A204.1 (cell line): ENCODE measurements around the gene HTR3A.

Experiments
- FAIRE-seq: peaks from 2 replicates; lab custom pipeline; 2012; peaks lifted over from hg19 to GRCh38; lab: Jason Lieb, UNC

HTR3A gene

DNA sequence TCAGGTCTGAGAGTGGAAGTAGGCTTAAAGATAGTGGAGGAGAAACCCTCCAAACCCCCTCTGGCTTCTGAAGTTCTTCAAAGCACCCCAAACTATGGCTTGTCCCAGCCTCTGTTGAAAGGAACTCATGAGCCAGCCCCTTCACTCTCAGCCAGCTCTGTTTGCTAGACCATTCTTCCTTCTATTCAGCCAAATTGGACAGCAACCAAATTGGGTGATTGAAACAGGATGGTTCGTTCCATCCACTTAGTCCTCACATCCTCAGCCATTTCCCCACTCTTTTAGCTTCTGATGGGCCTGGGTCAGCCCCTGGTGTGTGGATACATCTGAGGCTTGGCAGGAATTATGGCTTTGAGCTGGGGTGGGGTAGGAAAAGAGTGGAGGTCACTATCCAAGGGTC, 4.5 kb downstream of the HTR3A start:
- FAIRE-seq: no peak

DNA sequence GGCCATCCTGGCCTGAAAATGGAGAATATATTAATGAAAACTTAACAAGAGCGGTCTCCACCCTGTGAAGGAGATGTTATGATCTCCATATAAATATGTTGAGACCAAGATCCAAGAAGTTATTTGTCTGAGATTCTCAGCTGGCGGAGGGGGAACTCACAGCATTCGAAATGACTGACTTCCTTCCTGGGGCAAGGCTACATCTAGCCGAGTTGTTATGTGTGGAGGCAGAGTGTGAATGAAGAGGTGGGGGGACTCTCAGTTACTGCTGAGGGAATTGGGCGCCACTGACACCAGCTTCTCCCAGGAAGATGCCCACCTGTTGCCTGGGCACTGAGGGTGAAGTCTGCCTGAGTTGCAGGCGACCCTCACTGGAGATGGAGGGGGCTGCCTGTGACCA, 5.9 kb downstream of the HTR3A start:
- no peak for FAIRE-seq

DNA sequence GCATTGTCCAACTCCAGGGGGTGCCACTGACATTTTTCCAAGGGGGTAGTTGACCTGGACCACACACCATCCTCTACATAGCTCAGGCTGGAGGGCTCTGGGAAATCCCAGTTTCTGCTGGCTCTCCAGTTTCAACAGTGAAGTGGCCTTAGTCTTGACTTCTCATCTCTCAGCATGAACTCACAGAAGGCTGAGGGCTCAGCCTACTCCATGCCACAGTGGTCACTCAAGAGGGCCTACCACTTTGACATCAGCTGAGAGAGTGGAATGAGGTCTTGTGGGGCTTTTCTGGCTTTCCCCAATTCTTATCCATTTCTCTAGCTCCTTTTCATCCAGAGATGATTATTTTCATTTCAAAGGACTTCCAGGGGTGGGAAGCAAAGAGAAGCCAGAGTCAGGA, 7.4 kb downstream of the HTR3A start:
- FAIRE-seq: no peak

DNA sequence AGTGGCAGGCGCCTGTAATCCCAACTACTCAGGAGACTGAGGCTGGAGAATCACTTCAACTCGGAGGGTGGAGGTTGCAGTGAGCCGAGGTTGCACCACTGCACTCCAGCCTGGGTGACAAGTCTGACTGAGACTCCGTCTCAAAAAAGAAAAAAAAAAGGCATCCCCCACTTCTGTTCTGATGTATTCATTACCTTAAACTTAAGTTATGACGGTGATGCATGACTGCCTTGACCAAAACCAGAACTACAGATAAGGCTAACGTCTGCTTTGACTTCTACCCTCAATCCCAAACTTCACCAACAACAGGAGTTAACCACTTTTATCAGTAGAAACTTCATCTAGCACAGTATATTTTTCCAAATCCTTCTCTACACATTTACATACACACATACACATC, 9.9 kb downstream of the HTR3A start:
- FAIRE-seq: no peak

DNA sequence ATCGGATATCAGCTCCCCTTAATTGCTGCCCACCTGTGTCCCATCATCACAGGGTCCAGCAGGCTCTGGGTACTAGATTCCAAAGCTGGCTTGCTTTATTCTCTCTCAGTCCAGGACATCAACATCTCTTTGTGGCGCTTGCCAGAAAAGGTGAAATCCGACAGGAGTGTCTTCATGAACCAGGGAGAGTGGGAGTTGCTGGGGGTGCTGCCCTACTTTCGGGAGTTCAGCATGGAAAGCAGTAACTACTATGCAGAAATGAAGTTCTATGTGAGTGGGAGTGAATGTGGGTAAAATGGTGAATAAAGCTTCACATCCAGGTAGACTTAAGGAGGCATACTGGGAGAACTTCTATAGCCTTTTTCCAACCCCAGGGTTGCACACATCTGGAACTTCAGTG, 11.0 kb downstream of the HTR3A start:
- no peak for FAIRE-seq

DNA sequence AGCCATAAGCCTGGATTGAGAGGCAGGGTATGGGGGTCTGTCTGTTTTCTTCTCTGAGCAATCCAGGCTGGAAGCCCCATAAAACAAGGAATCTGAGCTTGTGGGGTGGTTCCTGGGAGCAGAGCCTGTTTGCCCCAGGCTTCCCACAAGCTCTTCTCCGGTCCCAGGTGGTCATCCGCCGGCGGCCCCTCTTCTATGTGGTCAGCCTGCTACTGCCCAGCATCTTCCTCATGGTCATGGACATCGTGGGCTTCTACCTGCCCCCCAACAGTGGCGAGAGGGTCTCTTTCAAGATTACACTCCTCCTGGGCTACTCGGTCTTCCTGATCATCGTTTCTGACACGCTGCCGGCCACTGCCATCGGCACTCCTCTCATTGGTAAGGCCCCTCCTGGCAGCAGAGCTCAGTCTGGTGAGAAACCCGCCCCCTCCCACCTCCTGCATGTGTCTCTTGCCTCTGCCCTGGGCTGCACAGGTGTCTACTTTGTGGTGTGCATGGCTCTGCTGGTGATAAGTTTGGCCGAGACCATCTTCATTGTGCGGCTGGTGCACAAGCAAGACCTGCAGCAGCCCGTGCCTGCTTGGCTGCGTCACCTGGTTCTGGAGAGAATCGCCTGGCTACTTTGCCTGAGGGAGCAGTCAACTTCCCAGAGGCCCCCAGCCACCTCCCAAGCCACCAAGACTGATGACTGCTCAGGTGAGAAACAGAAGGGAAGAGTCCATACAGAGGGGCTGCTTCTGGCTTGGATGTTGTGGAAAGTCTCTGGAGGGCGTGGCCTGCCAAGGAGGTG, 11.6 kb downstream of the HTR3A start:
- FAIRE-seq: no peak

DNA sequence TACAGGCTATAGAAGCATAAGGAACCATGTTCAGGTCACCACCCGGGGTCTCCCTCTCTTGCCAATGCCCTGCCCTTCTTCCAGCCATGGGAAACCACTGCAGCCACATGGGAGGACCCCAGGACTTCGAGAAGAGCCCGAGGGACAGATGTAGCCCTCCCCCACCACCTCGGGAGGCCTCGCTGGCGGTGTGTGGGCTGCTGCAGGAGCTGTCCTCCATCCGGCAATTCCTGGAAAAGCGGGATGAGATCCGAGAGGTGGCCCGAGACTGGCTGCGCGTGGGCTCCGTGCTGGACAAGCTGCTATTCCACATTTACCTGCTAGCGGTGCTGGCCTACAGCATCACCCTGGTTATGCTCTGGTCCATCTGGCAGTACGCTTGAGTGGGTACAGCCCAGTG, 14.5 kb downstream of the HTR3A start:
- FAIRE-seq: no peak

DNA sequence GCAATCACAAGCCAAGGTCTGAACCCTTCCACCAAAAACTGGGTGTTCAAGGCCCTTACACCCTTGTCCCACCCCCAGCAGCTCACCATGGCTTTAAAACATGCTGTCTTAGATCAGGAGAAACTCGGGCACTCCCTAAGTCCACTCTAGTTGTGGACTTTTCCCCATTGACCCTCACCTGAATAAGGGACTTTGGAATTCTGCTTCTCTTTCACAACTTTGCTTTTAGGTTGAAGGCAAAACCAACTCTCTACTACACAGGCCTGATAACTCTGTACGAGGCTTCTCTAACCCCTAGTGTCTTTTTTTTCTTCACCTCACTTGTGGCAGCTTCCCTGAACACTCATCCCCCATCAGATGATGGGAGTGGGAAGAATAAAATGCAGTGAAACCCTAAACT, 15.0 kb downstream of the HTR3A start:
- no peak for FAIRE-seq

DNA sequence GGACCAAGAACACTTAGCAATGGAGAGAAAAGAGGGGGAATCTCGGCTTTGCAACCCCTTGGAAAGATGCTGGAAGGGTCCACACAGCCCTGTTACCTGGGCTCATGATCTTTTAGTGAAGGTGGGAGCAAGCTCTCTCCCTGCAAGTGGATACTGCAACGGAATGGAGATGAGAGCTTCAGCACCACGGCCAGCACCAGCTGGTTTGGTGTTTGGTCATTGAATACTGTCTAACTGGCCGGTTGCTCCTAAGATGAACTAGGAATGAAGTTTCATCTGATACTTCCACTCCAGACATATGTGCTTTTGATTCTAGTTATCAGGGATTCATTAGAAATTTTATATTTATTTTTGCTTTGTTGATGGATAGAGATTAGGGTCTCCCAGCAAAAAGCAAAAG, 16.3 kb downstream of the HTR3A start:
- no peak for FAIRE-seq

DNA sequence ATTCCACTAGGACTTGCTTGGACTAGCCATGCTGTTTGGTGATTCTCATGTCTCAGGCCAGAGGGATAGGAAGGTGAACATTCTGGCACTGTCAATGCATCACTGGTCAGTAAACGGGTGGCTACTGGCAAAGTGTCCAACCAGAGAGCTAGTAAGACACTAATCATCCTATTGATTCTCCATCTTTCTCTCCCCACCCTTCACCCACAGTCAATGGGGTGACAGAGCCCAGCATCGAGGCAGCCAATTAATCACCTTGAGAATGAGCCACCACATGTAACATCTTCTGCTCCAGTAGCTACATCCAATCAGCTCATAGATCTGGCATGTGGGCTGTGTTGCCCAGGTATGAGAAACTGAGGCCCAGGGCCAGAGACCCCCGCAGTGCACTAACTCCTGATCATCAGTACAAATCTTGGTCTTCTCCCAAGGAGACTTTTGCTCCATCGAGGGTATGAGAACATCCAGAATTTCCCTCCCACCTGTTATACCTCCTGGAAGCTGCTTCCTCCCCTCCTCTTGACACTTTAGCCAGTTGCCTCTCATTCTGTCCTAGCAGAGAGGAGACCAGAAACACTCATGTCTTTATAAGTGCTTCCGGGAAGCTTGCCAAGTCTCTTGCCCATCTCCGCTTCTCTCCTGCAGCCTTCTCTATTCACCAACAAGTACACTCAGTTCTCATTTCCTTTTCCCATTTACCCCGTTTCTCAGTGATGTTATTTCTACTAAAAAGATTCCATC, 17.0 kb downstream of the HTR3A start:
- FAIRE-seq: no peak

DNA sequence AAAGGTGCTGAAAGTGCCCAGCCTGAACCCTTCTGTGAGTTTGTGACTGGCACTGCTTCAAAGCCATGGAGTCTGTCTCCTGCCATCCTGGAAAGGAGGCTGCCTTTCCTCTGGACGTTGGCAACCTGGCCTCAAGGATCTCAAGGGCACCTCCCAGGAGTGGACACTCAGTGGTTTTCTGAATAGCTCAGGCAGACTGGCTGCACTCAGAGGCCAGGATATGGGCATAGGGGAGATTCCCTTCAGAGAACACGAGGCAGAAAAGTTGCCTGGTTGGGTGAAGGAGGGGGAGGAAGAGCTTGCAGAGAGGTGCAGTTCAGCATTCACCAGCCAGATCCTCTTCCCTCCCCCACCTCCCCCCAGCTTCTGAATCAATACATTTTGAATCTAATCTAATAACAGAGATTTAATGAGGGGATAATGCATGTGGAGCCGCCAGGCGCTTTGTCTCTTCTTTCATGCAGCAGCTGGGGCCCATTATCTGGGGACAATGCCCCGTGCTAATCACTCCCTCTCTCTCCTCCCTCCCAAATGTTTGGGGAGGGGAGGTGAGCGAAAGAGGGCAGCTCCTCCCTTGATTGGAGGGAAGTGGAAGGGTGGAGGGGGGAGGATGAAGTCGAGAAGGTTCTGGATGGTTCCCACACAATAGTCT, 17.7 kb downstream of the HTR3A start:
- FAIRE-seq: no peak

DNA sequence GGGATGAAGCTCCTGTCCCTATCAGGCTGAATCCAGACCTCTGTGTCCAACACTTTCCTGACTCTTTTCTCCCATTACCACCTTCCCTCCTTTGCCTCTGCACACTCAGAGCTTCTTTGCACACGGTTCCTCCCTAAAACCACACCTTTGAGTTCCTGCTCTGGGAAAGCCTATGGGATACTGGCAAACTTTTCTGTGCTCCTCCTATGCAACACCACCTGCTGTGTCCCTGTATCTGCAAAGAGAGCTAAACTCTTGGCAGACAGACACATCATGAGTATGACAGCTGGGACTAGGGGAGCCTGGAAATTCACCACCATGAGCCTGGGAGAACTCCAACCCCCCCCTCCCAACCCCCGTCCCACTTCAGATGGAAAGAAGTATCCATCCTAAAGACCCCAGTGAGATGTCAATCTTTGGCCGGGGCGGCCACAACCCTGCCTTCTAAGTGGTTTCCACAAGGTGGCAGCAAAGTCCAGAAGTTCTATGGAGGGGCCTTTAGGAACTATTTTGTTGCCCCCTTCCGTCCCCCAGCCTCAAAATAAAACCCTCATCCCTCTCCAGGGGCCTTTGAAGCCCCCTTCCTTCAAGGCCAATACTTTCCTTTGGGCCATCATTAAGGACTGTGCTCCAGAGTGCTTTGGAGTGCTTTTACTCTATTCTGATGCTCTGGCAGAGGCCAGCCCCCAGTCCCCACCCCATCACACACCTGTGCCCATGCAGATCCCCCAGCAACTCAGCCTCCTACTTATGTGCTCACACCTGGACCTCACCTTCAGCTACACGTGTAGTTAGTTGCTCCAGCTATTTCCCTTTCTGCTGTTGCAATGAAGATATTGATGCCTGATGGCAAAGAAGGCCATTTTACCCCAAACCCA, 19.4 kb downstream of the HTR3A start:
- no peak for FAIRE-seq

DNA sequence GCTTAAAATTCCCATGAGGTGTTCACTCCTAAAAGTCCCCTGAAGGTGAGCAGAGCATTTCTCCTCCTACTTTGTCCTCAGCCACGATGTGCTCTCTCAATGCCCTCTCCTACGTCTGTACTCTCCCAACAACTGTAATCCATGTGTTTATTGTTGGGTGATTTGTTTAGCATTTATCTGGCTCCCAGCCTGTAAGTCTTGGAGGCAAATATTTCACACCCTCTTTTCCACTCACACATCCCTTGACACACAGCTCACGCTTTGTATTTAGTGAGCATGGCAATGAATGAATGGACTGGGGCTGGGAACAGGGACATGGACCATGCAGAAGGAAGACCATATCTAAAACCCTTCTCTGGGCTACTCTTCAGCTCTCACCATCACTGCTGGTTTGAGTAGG, 22.6 kb downstream of the HTR3A start:
- FAIRE-seq: no peak

DNA sequence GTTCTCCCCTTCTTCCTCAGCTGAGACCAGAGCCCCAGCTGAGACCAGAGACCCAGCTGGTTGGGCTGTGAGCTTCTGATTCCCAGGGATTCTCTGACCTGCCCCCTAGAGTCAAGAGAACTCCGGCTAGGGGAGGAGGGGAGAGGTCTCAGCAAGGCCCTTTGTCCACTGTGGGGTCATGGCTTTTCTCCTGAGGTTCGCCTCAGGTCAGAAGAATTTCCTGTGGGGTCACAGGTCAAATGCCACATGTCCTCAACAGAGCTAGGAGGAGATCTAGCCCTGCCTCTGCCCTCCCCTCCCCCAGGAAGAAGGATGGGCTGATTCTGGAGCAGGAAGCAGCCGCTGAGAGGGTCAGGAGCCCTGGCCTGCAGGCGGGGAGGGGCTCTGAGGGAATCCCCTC, 23.7 kb downstream of the HTR3A start:
- FAIRE-seq: no peak

DNA sequence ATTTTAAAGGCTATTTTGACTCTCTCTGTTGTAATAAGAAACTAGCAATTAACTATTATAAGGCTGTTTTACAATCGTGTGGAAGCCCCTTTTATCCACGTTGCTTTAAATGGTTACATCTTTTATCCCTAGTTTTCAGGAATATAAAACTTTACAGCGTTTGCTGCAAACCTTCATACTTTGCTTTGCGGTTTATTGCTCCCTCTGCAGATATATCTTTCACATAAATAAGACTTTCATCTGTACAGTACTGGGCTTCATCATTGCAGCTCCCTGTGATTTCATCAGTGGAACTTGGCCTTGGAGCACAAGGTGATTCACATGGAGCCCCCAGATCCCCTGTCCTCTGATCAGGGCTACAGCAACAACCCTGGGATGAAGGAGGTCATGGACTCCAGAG, 25.6 kb downstream of the HTR3A start:
- FAIRE-seq: no peak

DNA sequence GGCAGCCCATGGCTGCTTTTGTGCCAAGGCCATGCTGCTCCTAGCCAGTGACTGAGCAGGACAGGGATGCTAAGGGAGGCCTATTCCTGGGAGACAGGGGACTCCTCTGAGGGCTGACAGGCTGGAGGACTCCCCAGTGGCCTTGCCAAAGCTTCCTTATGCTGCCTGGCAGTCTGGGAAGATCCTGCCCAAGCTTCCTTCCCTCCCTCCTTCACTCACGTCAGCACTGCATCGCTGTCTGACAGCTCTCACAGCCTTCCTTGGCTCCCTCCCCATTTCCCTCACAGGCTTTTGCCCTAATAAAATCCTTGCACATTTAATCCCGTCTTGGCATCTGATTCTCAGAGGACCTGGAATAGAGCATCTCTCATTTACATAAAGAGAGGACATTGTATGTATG, 26.5 kb downstream of the HTR3A start:
- FAIRE-seq: no peak

DNA sequence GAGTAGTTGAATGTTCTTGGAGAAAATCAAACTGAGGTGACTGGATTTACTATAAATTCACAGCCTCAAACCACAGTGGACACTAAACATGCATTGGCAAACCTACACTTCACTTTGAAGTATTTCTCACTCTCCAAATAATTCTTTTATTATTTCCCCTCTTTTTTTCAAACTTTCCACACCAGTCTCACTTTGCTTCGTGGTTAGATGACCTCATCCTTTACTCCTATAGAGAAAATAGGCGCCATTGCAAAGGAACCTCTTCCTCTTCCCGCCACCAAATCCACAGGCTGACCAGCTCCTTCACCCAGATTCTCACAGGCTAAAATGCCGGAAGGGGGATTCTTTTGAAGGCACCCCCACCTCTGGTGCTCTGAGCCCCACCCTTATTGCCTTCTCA, 33.4 kb downstream of the HTR3A start:
- no peak for FAIRE-seq

DNA sequence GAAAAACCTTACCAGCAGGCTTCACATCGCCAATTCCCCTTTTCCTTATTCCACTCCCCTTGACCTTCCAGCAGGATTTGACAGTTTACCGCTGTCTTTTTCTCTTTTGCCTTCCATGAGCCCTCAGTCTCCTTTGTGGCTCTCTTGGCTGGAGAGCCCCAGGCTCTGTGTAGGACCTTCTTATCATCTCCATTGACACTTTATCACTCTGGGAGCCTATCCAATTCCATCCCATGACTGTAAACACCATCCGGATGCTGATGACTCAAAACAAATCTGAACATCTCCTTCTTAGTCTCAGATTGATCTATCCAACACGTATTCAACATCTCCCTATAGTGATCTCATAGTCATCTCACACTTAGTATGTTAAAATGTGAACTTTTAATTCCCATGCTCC, 36.0 kb downstream of the HTR3A start:
- no peak for FAIRE-seq

DNA sequence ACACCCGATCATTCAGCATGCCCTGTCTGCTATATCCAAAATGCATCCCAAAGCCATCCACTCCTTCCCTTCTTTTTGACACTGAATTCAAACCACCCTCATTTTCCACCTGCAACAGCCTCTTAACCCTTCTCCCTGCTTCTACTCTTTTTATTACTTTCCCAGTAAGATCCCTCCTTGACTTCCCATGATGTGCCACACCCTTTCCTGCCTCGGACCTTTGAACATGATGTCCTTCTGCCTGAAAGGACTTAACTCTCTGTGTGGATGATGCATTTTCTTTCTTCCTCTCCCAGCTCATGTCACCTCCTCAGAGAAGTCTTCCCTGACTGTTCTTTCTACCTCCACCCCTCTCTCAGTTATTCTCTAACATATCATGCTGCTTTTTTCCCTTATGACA, 36.5 kb downstream of the HTR3A start:
- no peak for FAIRE-seq

DNA sequence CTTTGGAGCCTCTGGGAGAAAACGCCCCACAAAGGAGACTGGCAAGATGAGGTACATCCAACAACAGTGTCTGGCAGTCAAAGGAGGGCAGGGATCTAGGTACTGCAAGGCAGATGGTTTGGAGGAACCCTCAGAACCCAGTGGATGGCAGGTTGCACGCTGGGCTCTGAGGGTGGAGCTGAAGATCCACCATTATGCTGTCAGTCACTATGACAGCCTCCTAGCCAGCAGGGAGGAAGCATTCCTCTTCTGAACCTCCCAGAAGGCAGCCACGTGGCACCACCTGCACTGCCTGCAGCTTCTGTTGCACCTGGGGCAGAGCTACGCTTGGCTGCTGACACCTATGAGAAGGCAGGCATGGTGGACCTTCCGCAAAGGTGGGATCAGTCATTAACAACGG, 40.2 kb downstream of the HTR3A start:
- FAIRE-seq: no peak

DNA sequence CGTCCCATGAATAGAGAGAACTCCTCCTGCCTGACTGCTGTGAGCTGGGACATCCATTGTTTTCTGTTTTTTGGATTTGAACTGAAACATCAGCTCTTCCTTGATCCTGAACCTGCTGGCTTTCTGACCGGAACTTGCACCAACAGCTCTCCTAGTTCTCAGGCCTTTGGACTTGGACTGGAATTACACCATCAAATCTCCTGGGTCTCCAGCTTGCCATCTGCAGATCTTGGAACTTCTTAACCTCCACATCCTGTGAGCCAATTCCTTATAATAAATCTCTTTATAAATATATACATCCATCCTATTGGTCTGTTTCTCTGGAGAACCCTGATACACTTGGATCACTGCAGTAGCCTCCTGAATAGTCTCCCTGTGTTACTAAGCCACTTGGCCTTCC, 42.1 kb downstream of the HTR3A start:
- no peak for FAIRE-seq

DNA sequence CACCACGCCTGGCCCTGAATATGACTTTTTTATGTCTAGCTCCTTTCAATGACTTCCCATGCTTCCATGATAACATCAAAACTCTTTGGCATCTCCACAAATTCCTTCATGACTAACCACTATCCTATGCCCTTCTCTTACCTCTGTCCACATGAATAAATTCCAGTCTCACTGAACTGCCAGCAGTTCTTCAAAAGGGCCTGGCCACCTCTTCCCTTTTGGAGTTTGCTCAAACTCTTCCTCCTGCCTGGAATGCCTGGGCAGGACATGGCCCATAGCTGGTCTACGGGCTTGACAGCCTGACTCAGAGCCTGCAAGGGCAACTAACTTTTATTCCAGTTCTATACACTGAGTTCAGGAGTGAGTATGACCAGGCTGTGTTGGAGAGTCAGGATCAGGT, 42.8 kb downstream of the HTR3A start:
- no peak for FAIRE-seq

DNA sequence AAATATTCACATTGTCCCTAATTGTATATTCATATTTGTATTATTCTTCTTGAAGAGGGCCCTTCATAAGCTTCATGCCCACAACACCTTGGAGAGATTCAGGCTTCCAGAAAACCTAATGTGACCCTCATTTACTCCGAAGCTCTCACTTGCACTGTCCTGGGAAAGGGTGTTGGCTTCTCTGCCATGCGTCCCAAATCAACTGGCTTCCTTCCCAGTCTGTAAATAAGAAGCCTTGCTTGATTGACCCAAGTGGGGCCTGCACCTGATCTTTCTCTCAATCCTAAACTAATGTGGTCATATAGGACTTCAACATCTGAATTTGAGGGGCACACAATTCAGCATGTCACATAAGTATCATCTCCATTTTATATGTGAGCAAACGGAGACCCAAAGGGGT, 44.1 kb downstream of the HTR3A start:
- FAIRE-seq: no peak
